Trophoblast cell (in vitro differentiated cells and primary cell): ENCODE results near the gene RAN.

Source experiments
- DNase-seq, 2 donors: peaks; one replicate each; pipeline ENCODE4 v3.0.0-alpha.2; 2016
- H2AFZ ChIP-seq: 2 replicates; pipeline ENCODE4 v1.6.1; 2013; ENCODE audit warnings: low read length, moderate library complexity, mild to moderate bottlenecking; ENCODE audit not compliant: insufficient read depth, poor library complexity
- H2AK5ac ChIP-seq: 2 replicates; pipeline ENCODE4 v1.6.1; 2013; ENCODE audit warnings: mild to moderate bottlenecking, low read length
- H2BK120ac ChIP-seq: 2 replicates; pipeline ENCODE4 v1.6.1; 2013; ENCODE audit warnings: low read length, mild to moderate bottlenecking, moderate library complexity; ENCODE audit not compliant: insufficient read depth, poor library complexity
- H2BK12ac ChIP-seq: 2 replicates; pipeline ENCODE4 v1.6.1; 2013; ENCODE audit warnings: mild to moderate bottlenecking, low read length, moderate library complexity
- H2BK5ac ChIP-seq: 2 replicates; pipeline ENCODE4 v1.6.1; 2013; ENCODE audit warnings: low read length, low read depth, moderate library complexity, mild to moderate bottlenecking; ENCODE audit not compliant: poor library complexity
- H3K14ac ChIP-seq: 2 replicates; pipeline ENCODE4 v1.6.1; 2013; ENCODE audit warnings: mild to moderate bottlenecking, low read length
- H3K18ac ChIP-seq: 2 replicates; pipeline ENCODE4 v1.6.1; 2013; ENCODE audit warnings: mild to moderate bottlenecking, low read length
- H3K23ac ChIP-seq: 2 replicates; pipeline ENCODE4 v1.6.1; 2013; ENCODE audit warnings: low read length
- H3K27ac ChIP-seq: 2 replicates; pipeline ENCODE4 v1.5.1; 2013; ENCODE audit warnings: low read depth, mild to moderate bottlenecking, inconsistent platforms, low read length, moderate library complexity
- H3K27me3 ChIP-seq: 2 replicates; pipeline ENCODE4 v1.6.1; 2013; ENCODE audit warnings: inconsistent platforms, mild to moderate bottlenecking, low read length, moderate library complexity; ENCODE audit not compliant: insufficient read depth
- H3K36me3 ChIP-seq, 2 experiments: 1 replicate in 1 of 2; 2 replicates in 1 of 2; pipeline ENCODE4 v1.6.1; 2013; ENCODE audit warnings: low read length in 2 of 2, mild to moderate bottlenecking in 2 of 2, moderate library complexity in 1 of 2; ENCODE audit not compliant: insufficient read depth in 2 of 2, control insufficient read depth in 1 of 2
- H3K4ac ChIP-seq: 2 replicates; pipeline ENCODE4 v1.6.1; 2013; ENCODE audit warnings: low read depth, mild to moderate bottlenecking, low read length, moderate library complexity
- H3K4me1 ChIP-seq, 2 experiments: 1 replicate in 1 of 2; 2 replicates in 1 of 2; pipeline ENCODE4 v1.6.1; 2013; ENCODE audit warnings: low read length in 2 of 2, mild to moderate bottlenecking in 2 of 2, moderate library complexity in 1 of 2; ENCODE audit not compliant: insufficient read depth in 2 of 2, control insufficient read depth in 1 of 2
- H3K4me2 ChIP-seq: 2 replicates; pipeline ENCODE4 v1.6.1; 2013; ENCODE audit warnings: inconsistent platforms, mild to moderate bottlenecking, low read length, moderate library complexity
- H3K4me3 ChIP-seq: 2 replicates; pipeline ENCODE4 v1.5.1; 2013; ENCODE audit warnings: mild to moderate bottlenecking, low read depth, low read length, inconsistent platforms
- H3K79me1 ChIP-seq: one replicate; pipeline ENCODE4 v1.6.1; 2013; ENCODE audit warnings: low read length
- H3K79me2 ChIP-seq: 2 replicates; pipeline ENCODE4 v1.6.1; 2013; ENCODE audit warnings: low read length, mild to moderate bottlenecking; ENCODE audit not compliant: control insufficient read depth, insufficient read depth, poor library complexity
- H3K9ac ChIP-seq: 2 replicates; pipeline ENCODE4 v1.6.1; 2013; ENCODE audit warnings: mild to moderate bottlenecking, low read length
- H3K9me3 ChIP-seq: 2 replicates; pipeline ENCODE4 v1.6.1; 2013; ENCODE audit warnings: low read depth, mild to moderate bottlenecking, control low read depth, inconsistent platforms, low read length; ENCODE audit not compliant: insufficient read depth
- H4K12ac ChIP-seq: 2 replicates; pipeline ENCODE4 v1.6.1; 2013; ENCODE audit warnings: low read depth, mild to moderate bottlenecking, low read length, moderate library complexity
- H4K8ac ChIP-seq: 2 replicates; pipeline ENCODE4 v1.6.1; 2013; ENCODE audit warnings: low read depth, mild to moderate bottlenecking, low read length, moderate library complexity
- H4K91ac ChIP-seq: one replicate; pipeline ENCODE4 v1.6.1; 2013; ENCODE audit warnings: low read depth, mild to moderate bottlenecking, low read length, moderate library complexity
- WGBS: extraction: QIAGEN DNeasy Blood & Tissue Kit; methylation state at CpG from one replicate; pipeline ENCODE4 v1.1.7; 2013; ENCODE audit warnings: missing lambda C conversion rate; ENCODE audit not compliant: insufficient read length, insufficient coverage; ENCODE audit errors: extremely low coverage; 5-methylcytosine and 5-hydroxymethylcytosine counted together

Gene RAN

DNA sequence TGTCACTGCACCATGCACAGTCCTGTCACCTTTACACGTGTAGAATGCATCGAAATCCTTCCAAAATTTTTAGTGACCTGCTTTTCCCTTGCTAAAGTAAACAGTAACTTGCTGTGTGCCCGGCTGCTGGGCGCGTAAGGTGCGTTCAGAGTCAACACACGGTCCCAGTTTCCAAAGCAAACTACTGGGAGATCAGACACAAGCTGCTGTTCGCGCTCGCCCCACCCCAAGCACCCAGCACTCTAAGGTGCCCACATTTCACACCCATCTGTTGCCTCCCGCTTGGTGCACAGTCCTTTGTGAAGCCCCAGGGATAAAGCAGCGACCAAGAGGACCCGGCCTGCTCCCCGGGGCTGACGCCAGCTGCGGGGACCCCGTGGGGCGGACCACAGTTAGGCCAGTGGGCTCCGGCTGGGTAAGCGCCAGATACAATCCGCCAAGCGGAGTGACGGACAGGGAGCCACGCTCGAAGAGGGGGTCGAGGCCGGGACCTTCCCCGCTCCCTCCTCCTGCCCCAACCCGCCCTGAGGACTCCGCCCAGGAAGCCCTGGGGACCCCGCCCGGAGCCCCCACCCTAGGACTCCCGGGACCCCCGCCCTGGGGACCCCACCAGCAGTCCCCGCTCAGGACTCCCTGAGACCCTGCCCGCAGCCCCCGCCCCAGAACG is 33.4 kb upstream of the RAN start:
- H3K4ac ChIP-seq = no peak overlapping the region
- peaks cover 0 to 2% of the 10 kb centered on the region in 2 experiments for H3K36me3 ChIP-seq
- no peak overlapping the region for H3K23ac ChIP-seq
- no peaks in the 10 kb centered on the region for H3K79me1 ChIP-seq
- peaks cover 2% of the 10 kb centered on the region for H3K9me3 ChIP-seq
- H3K27me3 ChIP-seq = no peaks in the 10 kb centered on the region
- H3K14ac ChIP-seq = peak overlapping the region; percentile 4
- peak overlapping the region; percentile 90 for H3K4me3 ChIP-seq
- H2BK5ac ChIP-seq = no peak overlapping the region
- H4K91ac ChIP-seq = no peak overlapping the region
- H4K8ac ChIP-seq = no peak overlapping the region
- no peak overlapping the region for H2AK5ac ChIP-seq
- H2AFZ ChIP-seq = peak overlapping the region; percentile 6
- peak overlapping the region; percentile 74 for H3K9ac ChIP-seq
- no peak overlapping the region for H3K27ac ChIP-seq
- H4K12ac ChIP-seq = no peak overlapping the region
- DNase-seq = peak in 1 of 2 donors; percentile 16
- no peak overlapping the region for H2BK12ac ChIP-seq
- peak overlapping the region; percentile 70 for H3K18ac ChIP-seq
- no peaks in the 10 kb centered on the region for H3K79me2 ChIP-seq
- peaks cover 2% of the 10 kb centered on the region in 2 experiments for H3K4me1 ChIP-seq
- no peak overlapping the region for H2BK120ac ChIP-seq
- WGBS = no CpG with 5 or more reads among the region's 38 CpGs
- peak overlapping the region; percentile 94 for H3K4me2 ChIP-seq

DNA sequence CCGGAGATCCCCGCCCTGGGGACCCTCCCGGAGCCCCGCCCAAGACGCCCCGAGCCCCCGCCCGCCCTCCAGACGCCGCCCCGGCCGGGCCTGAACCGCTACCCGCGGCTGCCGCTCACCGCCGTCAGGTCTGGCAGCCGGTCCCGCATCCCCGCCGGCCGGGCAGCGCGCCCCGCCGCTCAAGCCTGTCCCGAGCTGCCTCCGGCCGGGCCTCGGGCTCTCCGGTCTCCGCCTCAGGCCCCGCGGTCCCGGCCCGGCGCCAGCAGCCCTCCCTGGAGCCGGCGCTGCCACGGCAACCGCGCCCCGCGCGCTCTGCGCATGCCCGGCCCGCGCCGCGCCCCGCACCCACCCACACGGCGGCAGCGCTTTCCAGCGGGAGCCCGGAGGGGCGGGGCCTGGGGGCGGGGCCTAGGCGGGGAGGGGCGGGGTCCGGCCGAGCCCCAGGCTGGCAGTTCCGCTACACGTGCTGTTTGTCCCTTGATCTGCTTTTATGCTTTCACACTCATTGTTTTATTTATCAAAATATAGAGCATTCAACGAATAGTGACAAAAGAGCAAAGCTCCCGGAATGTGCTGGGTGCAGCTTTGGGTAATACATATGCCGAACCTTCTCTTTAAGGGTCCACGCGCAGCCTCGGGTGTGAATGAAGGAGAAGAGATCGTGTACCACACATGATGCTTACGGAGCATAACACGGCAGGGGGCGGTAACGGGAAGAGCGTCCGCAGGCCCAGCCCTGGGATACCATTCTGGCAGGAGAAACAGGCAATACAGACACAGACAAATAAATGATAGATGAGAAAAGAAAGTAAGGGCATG is 32.7 kb upstream of the RAN start, which contains the start of gene STX2:
Gene STX2 (minus strand): TSS at position 300 of the 819 bp plus-strand sequence. CDS start 151 bp downstream, at position 149.
- H3K36me3 ChIP-seq = peaks cover 0 to 2% of the 10 kb centered on the region in 2 experiments
- no peak within 1 kb of the TSS for H3K4ac ChIP-seq
- peak within 1 kb of the TSS; percentile 74 for H3K9ac ChIP-seq
- H4K8ac ChIP-seq = peak within 1 kb of the TSS; percentile 69
- H3K14ac ChIP-seq = peak within 1 kb of the TSS; percentile 4
- H2BK12ac ChIP-seq = no peak within 1 kb of the TSS
- peak within 1 kb of the TSS; percentile 76 for H2AFZ ChIP-seq
- H3K4me1 ChIP-seq = peaks cover 2% of the 10 kb centered on the region in 2 experiments
- no peaks in the 10 kb centered on the region for H3K79me2 ChIP-seq
- no CpG with 5 or more reads among the region's 79 CpGs for whole genome bisulfite sequencing
- H3K23ac ChIP-seq = no peak within 1 kb of the TSS
- H3K9me3 ChIP-seq = peaks cover 2% of the 10 kb centered on the region
- H3K27ac ChIP-seq = no peak within 1 kb of the TSS
- peak within 1 kb of the TSS; percentile 90 for H3K4me3 ChIP-seq
- no peak within 1 kb of the TSS for H2AK5ac ChIP-seq
- no peaks in the 10 kb centered on the region for H3K27me3 ChIP-seq
- peak within 1 kb of the TSS; percentile 94 for H3K4me2 ChIP-seq
- peak within 1 kb of the TSS; percentile 34 for H4K91ac ChIP-seq
- DNase-seq = peak; percentile 54 to 84
- no peak within 1 kb of the TSS for H2BK120ac ChIP-seq
- no peaks in the 10 kb centered on the region for H3K79me1 ChIP-seq
- H3K18ac ChIP-seq = peak within 1 kb of the TSS; percentile 70
- no peak within 1 kb of the TSS for H4K12ac ChIP-seq
- no peak within 1 kb of the TSS for H2BK5ac ChIP-seq

DNA sequence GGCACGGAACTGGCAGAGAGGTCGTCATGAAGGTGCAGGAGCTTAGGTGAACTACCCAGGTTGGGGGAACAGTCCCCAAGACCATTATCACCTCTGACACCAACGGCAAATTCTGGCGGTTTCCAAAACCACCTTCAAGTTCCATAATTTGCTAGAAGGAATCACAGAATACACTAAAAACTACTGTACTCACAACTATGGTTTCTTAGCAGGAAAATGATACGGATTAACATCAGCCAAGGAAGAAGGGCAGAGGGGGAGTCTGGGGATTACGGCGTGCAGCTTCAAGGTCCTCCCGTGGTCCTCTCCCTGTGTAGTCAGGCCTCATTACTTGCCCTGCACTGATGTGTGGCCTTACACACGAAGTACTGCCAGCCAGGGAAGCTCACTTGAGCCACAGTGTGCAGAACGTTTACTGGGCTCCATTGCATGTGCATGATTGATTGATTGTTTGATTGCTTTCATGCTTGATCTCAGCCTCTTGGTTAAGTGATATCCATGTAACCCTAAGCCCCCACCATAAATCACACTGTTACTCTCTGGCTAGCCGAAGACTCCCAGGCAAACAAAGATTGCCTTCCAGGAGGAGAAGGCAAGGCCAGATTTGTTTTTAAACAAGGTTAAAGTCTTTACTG is 32.0 kb upstream of the RAN start:
- Histone ChIP-seq H3K4me1 (peaks cover 2% of the 10 kb centered on the region in 2 experiments), H3K9ac (no peak overlapping the region), H3K27ac (no peak overlapping the region), H2BK5ac (no peak overlapping the region), H2AFZ (peak overlapping the region; percentile 6), H4K12ac (no peak overlapping the region), H2BK120ac (no peak overlapping the region), H3K4me2 (peak overlapping the region; percentile 55), H3K18ac (no peak overlapping the region), H3K4me3 (no peak overlapping the region), H3K36me3 (peaks cover 0 to 2% of the 10 kb centered on the region in 2 experiments), H3K14ac (no peak overlapping the region), H2BK12ac (no peak overlapping the region), H3K23ac (no peak overlapping the region), H4K8ac (no peak overlapping the region), H3K79me1 (no peaks in the 10 kb centered on the region), H3K9me3 (peaks cover 2% of the 10 kb centered on the region), H3K27me3 (no peaks in the 10 kb centered on the region), H4K91ac (no peak overlapping the region), H3K4ac (no peak overlapping the region), H2AK5ac (no peak overlapping the region), H3K79me2 (no peaks in the 10 kb centered on the region)
- WGBS = no CpG with 5 or more reads among the region's 11 CpGs
- DNase-seq = no peak

DNA sequence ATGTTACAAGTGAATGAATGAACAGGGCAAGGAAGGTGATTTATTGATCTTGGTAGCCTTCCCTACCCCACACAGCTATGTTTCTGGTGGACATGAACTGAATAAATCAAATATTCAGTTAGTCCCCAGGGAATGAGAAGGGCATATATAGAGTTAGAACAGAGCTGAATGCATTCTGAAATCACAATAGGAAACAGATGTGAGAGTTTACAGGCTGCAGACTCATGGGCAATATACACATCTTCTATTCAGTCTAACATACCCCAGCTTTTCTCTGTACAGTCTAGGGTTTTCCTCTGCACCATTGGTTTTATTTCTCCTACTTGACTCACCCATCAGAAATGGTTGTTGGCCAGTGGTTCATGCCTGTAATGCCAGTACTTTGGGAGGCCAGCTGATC is 25.5 kb upstream of the RAN start:
- Histone ChIP-seq H3K9me3 (no peaks in the 10 kb centered on the region), H2BK12ac (no peak overlapping the region), H3K23ac (no peak overlapping the region), H2AFZ (no peak overlapping the region), H3K79me1 (no peaks in the 10 kb centered on the region), H3K18ac (no peak overlapping the region), H2BK5ac (no peak overlapping the region), H3K4me3 (no peak overlapping the region), H3K27me3 (no peaks in the 10 kb centered on the region), H4K8ac (no peak overlapping the region), H2AK5ac (no peak overlapping the region), H3K36me3 (no peaks in the 10 kb centered on the region), H4K12ac (no peak overlapping the region), H3K4me2 (no peak overlapping the region), H3K9ac (no peak overlapping the region), H3K79me2 (no peaks in the 10 kb centered on the region), H2BK120ac (no peak overlapping the region), H4K91ac (no peak overlapping the region), H3K4me1 (peaks cover 0 to 8% of the 10 kb centered on the region in 2 experiments), H3K4ac (no peak overlapping the region), H3K27ac (no peak overlapping the region), H3K14ac (no peak overlapping the region)
- no peak for DNase-seq
